Stimulated activated naive CD8-positive, alpha-beta T cell treated with anti-CD3 and anti-CD28 coated beads, Interleukin-15, amount 100 ng/mL, for 72 hours (primary cell): Measurements from ENCODE around the gene IL5.
A peak's percentile ranks its signal among the peaks of the same experiment; 100 is the strongest.
"Not testable (repeated sequence)": the region's sequence is repeated elsewhere in the genome, so short reads cannot be mapped to it uniquely, and the experiment has no call there.

ENCODE experiments used
- ATAC-seq: fragments of 150-1000 bp; cut with Tn5 transposase; 2 replicates; pipeline ENCODE4 v1.10.0; 2021; ENCODE audit warnings: mild to moderate bottlenecking, moderate library complexity
- DNase-seq, 2 donors: peaks; one replicate each; pipeline ENCODE4 v3.0.0; 2021 to 2022
- H3K27ac Mint-ChIP-seq, 2 donors: one replicate each; pipeline ENCODE4 v1.8.0; 2022; ENCODE audit warnings: mild to moderate bottlenecking in 2 of 2, mixed read lengths in 2 of 2, moderate library complexity in 2 of 2
- H3K27me3 Mint-ChIP-seq: one replicate; pipeline ENCODE4 v1.8.0; 2022; ENCODE audit warnings: mixed read lengths
- H3K4me1 Mint-ChIP-seq: one replicate; pipeline ENCODE4 v1.8.0; 2022; ENCODE audit warnings: mild to moderate bottlenecking, mixed read lengths
- H3K4me3 Mint-ChIP-seq, 2 donors: one replicate each; pipeline ENCODE4 v1.8.0; 2022; ENCODE audit warnings: mild to moderate bottlenecking in 2 of 2, mixed read lengths in 2 of 2, moderate library complexity in 1 of 2
- H3K9me3 Mint-ChIP-seq, 2 donors: one replicate each; pipeline ENCODE4 v1.8.0; 2022; ENCODE audit warnings: mixed read lengths in 2 of 2

Gene IL5

DNA sequence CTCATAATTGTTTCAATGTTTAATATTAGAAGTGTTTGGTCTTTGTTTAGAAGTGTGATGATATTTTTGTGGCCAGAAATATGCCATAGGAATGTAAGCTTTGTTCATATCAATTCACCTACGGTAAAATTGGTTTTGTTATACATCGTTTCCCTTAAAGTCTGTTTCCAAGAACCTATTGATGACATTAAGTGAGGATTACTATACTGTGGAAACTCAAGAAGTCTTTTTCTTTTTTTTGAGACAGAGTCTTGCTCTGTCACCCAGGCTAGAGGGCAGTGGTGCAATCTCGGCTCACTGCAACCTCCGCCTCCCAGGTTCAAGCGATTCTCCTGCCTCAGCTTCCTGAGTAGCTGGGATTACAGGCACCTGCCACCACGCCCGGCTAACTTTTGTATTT, 5.5 kb upstream of the IL5 start:
- DNase-seq, H3K27me3 Mint-ChIP-seq, H3K4me3 Mint-ChIP-seq, H3K27ac Mint-ChIP-seq, H3K9me3 Mint-ChIP-seq, ATAC-seq: not testable (repeated sequence)
- H3K4me1 Mint-ChIP-seq: peaks cover 39% of the 10 kb centered on the region

DNA sequence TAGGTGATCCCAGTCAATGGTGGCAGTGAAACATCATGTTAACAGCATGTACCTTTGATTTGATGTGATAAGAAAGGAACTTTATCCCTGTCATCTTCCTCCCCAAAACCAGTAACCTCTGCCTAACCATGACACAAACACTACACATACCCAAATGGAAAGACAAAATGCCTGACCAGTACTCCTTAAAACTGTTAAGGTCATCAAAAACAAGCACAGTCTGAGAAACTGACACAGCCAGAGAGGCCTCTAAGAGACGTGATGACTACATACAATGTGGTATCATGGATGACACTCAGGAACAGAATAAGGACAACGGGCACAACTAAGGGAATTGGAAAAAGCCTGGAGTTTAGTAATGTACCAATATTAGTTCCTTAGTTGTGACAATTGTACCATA, 3.9 kb upstream of the IL5 start:
- no peaks in the 10 kb centered on the region for H3K9me3 Mint-ChIP-seq
- peaks cover 43% of the 10 kb centered on the region for H3K4me1 Mint-ChIP-seq
- DNase-seq (no peak), ATAC-seq (no peak)
- no peak overlapping the region for H3K4me3 Mint-ChIP-seq
- H3K27ac Mint-ChIP-seq: no peak overlapping the region
- no peaks in the 10 kb centered on the region for H3K27me3 Mint-ChIP-seq

DNA sequence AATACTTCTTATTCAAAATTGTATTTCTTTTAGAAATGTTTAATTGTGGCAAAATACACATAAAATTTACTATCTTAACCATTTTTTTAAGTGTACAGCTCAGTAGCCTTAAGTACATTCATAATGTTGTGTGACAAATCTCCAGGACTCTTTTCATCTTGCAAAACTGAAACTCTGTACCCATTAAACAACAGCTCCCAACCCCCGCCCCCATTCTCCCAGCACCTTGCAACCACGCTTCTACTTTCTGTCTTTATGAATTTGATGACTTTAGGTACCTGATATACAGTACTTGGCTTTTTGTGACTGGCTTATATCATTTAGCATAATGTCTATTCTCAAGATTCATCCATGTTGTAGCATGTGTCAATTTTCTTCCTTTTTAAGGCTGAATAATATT, 2.8 kb upstream of the IL5 start:
- ATAC-seq: peak; percentile 95
- Mint-ChIP-seq H3K27ac (no peak overlapping the region), H3K27me3 (peaks cover 3% of the 10 kb centered on the region), H3K4me1 (peaks cover 43% of the 10 kb centered on the region), H3K4me3 (peak overlapping the region in 1 of 2 donors; percentile 31), H3K9me3 (no peaks in the 10 kb centered on the region)
- DNase-seq: peak in 1 of 2 donors; percentile 57

DNA sequence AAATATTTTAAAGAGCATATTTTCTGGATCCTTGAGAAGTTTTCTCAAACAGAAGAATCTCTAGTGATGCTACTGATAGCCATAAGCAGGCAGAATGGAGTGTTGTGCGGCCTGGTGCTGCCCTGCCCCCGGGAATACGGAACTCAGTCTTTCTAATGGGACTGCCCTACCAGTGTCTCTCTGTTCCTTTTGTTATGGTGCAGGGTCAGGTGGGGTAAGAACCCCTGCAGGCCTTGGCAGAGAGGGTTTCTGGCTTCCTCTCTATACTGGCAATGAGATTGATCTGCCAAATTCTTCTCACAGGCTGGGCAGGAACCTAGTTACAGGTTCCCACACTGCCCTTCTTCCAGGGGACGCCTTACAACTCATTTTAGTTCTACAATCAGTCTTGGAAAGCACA, 2.6 kb downstream of the IL5 start:
- Mint-ChIP-seq H3K9me3 (no peaks in the 10 kb centered on the region), H3K27me3 (peaks cover 19% of the 10 kb centered on the region), H3K4me1 (peaks cover 20% of the 10 kb centered on the region), H3K4me3 (no peak overlapping the region), H3K27ac (no peak overlapping the region)
- DNase-seq (no peak), ATAC-seq (no peak)

DNA sequence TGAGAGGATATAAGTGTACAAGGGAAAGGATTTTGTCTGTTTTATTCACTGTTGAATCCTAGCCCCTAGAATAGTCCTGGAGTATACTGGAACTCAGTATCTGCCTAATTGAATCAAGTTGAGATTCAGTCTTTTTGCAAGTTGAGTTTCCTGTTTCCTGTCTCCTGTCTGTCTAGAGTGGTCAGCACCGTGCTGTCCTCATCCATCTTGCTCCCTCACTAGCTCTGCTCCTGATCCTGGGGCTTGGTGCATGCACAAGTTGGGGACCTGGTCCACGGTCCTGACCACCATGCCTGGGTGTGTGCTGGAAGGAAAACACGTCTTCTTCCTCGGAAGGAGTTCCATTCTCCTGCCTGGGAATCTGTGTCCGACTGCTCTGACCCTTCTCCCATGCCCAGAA, 3.2 kb downstream of the IL5 start:
- H3K27me3 Mint-ChIP-seq: peaks cover 25% of the 10 kb centered on the region
- H3K4me3 Mint-ChIP-seq: no peak overlapping the region
- ATAC-seq: no peak
- H3K27ac Mint-ChIP-seq: no peak overlapping the region
- H3K4me1 Mint-ChIP-seq: peaks cover 14% of the 10 kb centered on the region
- DNase-seq: no peak
- no peaks in the 10 kb centered on the region for H3K9me3 Mint-ChIP-seq

- H3K4me3 Mint-ChIP-seq: no peak overlapping the region
- peaks cover 10% of the 10 kb centered on the region for H3K4me1 Mint-ChIP-seq
- ATAC-seq (no peak), DNase-seq (no peak)
- H3K27me3 Mint-ChIP-seq: peaks cover 29% of the 10 kb centered on the region
- no peak overlapping the region for H3K27ac Mint-ChIP-seq
- H3K9me3 Mint-ChIP-seq: no peaks in the 10 kb centered on the region
Measured at GRCh38 chr5:132539716-132540115, 3.6 kb downstream of the IL5 start.

DNA sequence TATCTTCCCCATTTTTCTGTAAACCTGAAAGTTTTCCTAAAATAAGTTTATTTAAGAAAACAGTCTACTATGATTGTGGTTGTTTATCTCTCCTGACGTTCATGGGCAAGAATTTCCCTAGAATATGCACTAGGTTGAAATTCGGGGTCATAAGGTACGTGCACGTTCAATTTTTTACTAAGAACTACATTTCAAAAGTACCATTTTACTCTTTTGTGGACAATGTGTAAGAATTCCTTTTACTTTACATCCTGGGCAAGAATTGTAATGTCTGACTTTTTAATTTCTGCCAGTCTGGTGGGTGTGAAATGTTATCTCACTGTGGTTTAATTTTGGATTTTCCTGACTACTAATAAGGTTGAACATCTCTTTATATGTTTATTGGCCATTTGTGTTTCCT, 12.4 kb downstream of the IL5 start:
- peak overlapping the region in 1 of 2 donors; percentile 42 for H3K4me3 Mint-ChIP-seq
- H3K27me3 Mint-ChIP-seq: peaks cover 44% of the 10 kb centered on the region
- no peak for DNase-seq
- peaks cover 52% of the 10 kb centered on the region for H3K4me1 Mint-ChIP-seq
- no peaks in the 10 kb centered on the region for H3K9me3 Mint-ChIP-seq
- H3K27ac Mint-ChIP-seq: no peak overlapping the region
- ATAC-seq: peak; percentile 44

DNA sequence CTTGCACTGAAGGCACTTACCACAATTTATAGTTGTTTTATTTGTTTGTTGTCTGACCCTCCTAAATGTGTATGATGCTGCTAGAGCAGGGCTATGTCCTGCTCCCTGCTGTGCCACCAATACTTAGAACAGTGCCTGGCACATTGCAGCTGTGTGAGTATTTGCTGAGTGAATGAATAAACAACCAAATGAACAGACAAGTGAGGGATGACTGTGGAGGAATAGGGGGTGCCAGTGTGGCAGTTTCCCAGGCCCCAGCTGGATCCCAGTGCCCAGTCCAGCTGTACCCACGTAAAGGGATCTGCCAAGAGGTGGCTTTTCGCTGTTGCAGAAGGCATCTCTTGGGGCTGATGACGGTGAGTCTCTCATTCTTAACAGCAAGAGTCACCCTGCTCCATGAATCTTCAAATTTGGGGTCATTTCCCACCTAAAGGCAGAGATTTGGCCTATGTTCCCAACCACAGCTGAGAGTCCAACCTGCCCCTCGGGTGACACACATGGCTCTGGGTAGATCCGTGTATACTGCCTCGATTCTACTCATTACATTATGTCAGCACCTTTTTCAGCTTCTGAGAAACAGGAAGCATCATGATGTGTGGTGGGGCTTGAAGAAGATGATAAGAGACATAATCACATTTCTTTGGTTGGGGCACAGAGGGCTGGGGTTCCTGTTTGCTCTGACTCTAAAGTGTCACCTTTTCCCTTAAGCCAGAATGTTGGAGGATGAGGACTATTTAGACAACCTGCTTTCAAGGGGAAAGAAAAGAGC, 14.3 kb downstream of the IL5 start:
- ATAC-seq (peak; percentile 47), DNase-seq (no peak)
- H3K27me3 Mint-ChIP-seq: peaks cover 32% of the 10 kb centered on the region
- H3K27ac Mint-ChIP-seq: no peak overlapping the region
- no peak overlapping the region for H3K4me3 Mint-ChIP-seq
- peaks cover 70% of the 10 kb centered on the region for H3K4me1 Mint-ChIP-seq
- H3K9me3 Mint-ChIP-seq: no peaks in the 10 kb centered on the region

DNA sequence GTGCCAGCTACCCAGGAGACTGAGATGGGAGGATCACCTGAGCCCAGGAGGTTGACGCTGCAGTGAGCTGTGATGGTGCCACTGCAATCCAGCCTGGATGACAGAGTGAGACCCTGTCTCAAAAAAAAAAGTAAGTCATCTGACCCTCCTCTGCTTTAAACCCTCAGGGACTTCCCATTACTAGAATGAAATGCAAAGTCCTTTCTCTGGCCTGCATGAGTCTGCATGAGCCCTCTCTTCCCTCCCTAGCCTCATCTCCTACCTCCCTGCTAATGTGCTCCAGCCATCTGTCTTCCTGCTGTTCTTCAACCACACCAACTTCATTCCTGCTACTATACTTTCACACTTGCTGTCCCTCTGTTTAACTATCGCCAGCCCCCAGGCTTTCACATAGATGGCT, 15.3 kb downstream of the IL5 start:
- peaks cover 70% of the 10 kb centered on the region for H3K4me1 Mint-ChIP-seq
- no peaks in the 10 kb centered on the region for H3K9me3 Mint-ChIP-seq
- peaks cover 32% of the 10 kb centered on the region for H3K27me3 Mint-ChIP-seq
- ATAC-seq: no peak
- no peak for DNase-seq
- no peak overlapping the region for H3K4me3 Mint-ChIP-seq
- no peak overlapping the region for H3K27ac Mint-ChIP-seq

- Mint-ChIP-seq H3K27me3 (peaks cover 24% of the 10 kb centered on the region), H3K4me3 (no peak overlapping the region), H3K4me1 (peaks cover 73% of the 10 kb centered on the region), H3K9me3 (peaks cover 0 to 3% of the 10 kb centered on the region in 2 donors), H3K27ac (no peak overlapping the region)
- DNase-seq (no peak), ATAC-seq (no peak)
Measured at GRCh38 chr5:132526974-132527564, 16.3 kb downstream of the IL5 start.

DNA sequence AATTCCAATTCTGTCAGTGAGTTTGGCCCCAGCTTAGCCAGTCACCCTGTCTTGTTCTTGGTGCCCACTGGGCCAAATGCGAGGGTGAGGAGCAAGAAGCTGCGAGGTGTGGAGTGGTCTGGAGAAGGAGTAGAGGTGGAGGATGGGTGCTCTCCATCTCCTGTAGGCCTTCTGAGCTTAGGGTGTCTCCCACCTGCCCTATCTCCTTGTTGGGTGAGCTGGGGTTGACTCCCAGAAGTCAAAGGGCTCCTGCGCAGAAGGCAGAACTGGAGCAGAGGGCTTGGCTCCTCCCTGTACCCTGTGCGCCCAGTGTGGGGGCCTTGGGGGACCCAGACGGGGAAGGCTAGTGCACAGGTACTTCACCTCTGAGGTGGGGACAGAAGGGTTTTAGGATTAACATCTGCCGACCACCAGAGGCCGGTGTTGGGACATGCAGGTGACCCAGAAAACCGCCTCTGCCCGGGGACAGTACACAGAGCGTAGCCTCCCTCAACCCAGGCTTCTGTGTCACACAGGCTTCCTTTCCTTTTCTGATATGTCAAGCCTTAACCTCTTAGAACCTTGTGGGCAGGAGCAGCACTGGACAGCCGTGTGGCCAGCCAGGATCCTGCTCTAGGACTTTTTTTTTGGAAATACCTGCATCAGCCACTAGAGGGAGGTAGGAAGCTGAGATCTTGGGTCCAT, 16.9 kb downstream of the IL5 start:
- Mint-ChIP-seq H3K27ac (no peak overlapping the region), H3K4me3 (peak overlapping the region; percentile 49 to 60), H3K27me3 (peaks cover 18% of the 10 kb centered on the region), H3K4me1 (peaks cover 68% of the 10 kb centered on the region), H3K9me3 (peaks cover 0 to 4% of the 10 kb centered on the region in 2 donors)
- ATAC-seq: peak; percentile 54
- peak; percentile 54 to 61 for DNase-seq

GRCh38 chr5:132525299-132525724, 18.0 kb downstream of the IL5 start:
- peak; percentile 88 for ATAC-seq
- peaks cover 0 to 5% of the 10 kb centered on the region in 2 donors for H3K9me3 Mint-ChIP-seq

GRCh38 chr5:132524877-132525276, 18.4 kb downstream of the IL5 start:
- Mint-ChIP-seq H3K27ac (peak overlapping the region in 1 of 2 donors; percentile 28), H3K4me1 (peaks cover 68% of the 10 kb centered on the region), H3K4me3 (peak overlapping the region; percentile 41 to 58), H3K27me3 (peaks cover 17% of the 10 kb centered on the region)
- peak in 1 of 2 donors; percentile 21 for DNase-seq
- not testable (repeated sequence) for ATAC-seq, H3K9me3 Mint-ChIP-seq

More at GRCh38 chr5:132525299-132525724, 18.0 kb downstream of the IL5 start:
- Mint-ChIP-seq H3K4me3 (peak overlapping the region; percentile 41 to 58), H3K4me1 (peaks cover 66% of the 10 kb centered on the region), H3K27ac (peak overlapping the region in 1 of 2 donors; percentile 28), H3K27me3 (peaks cover 17% of the 10 kb centered on the region)
- DNase-seq: peak in 1 of 2 donors; percentile 27

DNA sequence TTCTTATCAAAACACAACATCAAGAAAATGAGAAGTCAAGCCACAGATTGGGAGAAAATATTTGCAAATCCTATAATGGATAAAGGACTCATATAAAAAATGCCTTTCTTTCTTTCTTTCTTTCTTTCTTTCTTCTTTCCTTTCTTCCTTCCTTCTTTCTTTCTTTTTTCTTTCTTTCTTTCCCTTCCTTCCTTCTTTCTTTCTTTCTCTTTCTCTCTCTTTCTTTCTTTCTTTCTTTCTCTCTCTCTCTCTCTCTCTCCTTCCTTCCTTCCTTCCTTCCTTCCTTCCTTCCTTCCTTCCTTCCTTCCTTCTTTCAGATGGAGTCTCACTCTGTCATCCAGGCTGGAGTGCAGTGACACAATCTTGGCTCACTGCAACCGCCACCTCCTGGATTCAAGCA, 21.3 kb downstream of the IL5 start:
- not testable (repeated sequence) for H3K4me3 Mint-ChIP-seq, ATAC-seq, H3K9me3 Mint-ChIP-seq, H3K27me3 Mint-ChIP-seq, H3K27ac Mint-ChIP-seq, DNase-seq
- peaks cover 46% of the 10 kb centered on the region for H3K4me1 Mint-ChIP-seq

DNA sequence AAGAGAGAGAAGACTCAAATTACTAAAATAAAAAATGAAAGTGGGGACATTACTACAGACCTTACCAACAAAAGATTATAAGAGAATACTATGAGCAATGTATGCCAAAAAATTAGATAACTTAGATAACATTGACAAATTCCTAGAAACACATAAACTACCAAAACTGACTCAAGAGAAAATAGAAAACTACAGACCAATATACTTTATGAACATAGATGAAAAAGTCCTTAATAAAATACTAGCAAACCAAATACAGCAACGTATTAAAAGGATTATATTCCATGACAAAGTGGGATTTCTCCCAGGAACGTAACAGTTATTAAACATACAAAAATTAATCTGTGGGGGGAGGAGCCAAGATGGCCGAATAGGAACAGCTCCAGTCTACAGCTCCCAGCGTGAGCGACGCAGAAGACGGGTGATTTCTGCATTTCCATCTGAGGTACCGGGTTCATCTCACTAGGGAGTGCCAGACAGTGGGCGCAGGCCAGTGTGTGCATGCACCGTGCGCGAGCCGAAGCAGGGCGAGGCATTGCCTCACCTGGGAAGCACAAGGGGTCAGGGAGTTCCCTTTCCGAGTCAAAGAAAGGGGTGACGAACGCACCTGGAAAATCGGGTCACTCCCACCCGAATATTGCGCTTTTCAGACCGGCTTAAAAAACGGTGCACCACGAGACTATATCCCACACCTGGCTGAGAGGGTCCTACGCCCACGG, 29.5 kb downstream of the IL5 start:
- H3K4me3 Mint-ChIP-seq, ATAC-seq, H3K27ac Mint-ChIP-seq, DNase-seq: not testable (repeated sequence)
- Mint-ChIP-seq H3K27me3 (peaks cover 20% of the 10 kb centered on the region), H3K9me3 (peaks cover 14 to 17% of the 10 kb centered on the region in 2 donors), H3K4me1 (peaks cover 13% of the 10 kb centered on the region)
